ENCODE measurements around the gene SPOCK2. TPM values are rescaled to one million over a fixed set of nuclear protein-coding genes. Genes with fewer than 3 reads are reported as not detected.

SPOCK2 gene
- total RNA-seq, 1 donor from 2014 or later = 9.7 TPM

DNA sequence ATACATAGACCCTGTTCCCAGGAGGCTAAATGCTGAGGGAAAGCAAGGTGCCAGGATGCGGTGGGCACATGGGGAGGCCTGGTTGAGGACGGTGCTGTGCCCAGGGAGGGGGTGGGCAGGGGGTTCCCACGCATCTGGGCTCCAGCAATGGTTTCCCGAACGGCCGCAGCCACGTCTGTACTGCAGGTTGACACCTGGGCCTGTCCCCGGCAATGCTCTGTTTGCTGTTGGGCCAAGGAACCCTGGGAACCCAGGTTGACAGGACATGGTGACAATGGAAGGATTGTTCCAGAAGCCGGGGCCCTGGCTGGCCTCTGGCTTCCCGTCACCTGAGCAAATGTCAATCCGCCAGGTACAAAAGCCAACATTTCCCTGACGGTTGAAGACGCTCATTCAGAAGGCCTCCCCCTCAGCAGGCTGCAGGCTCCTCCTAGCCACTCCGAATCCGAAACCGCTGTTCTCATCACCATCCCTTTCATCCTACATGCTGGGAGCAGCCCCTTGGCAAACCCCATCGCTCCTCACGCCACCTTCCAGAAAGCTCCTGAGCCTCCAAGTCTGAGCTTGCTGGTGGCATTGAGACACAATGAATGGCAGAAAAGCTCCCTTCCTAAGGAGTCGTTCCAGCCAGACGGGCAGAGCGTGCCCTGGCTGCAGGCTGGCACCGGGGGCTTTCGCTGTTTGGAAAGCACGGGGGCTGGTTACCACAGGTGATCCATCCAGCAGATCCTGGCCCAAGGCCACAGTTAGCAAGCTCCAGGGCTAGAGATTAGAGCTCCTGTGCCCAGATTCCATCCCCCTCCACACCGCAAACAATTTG lies 31.2 kb downstream of the SPOCK2 start:
- no peaks in the 10 kb centered on the region for H3K4me1 ChIP-seq
- H3K36me3 ChIP-seq = no peaks in the 10 kb centered on the region
- DNase-seq (ENCODE audit: low spot score in 2 of 2) = no peak
- intact Hi-C loops (cut with DNase I) = no loop called here
- no peak overlapping the region for H3K27ac ChIP-seq
- H3K27me3 ChIP-seq = no peaks in the 10 kb centered on the region
- H3K9me3 ChIP-seq = no peaks in the 10 kb centered on the region
- TF ChIP-seq, protein P1, sequence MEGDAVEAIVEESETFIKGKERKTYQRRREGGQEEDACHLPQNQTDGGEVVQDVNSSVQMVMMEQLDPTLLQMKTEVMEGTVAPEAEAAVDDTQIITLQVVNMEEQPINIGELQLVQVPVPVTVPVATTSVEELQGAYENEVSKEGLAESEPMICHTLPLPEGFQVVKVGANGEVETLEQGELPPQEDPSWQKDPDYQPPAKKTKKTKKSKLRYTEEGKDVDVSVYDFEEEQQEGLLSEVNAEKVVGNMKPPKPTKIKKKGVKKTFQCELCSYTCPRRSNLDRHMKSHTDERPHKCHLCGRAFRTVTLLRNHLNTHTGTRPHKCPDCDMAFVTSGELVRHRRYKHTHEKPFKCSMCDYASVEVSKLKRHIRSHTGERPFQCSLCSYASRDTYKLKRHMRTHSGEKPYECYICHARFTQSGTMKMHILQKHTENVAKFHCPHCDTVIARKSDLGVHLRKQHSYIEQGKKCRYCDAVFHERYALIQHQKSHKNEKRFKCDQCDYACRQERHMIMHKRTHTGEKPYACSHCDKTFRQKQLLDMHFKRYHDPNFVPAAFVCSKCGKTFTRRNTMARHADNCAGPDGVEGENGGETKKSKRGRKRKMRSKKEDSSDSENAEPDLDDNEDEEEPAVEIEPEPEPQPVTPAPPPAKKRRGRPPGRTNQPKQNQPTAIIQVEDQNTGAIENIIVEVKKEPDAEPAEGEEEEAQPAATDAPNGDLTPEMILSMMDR (IDR thresholded peaks at IDR 0.05) = no peak
- H3K4me3 ChIP-seq = no peak overlapping the region

DNA sequence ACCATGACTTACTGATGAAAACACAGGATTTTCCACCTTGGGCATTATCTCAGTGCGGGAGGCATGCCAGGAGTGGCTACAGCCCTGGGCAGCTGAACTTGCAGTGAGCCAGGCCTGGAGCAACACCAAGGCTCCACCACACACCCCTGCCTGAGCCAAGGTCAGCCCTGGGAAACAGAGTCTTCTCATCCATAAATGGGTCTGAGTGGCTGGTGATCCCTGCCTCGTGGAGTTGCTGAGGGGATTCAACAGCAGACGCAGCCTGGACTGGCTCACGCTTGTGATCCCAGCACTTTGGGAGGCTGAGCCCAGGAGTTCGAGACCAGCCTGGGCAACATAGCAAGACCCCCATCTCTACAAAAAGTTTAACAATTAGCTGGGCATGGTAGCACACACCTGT lies 32.2 kb downstream of the SPOCK2 start:
- no peaks in the 10 kb centered on the region for H3K27me3 ChIP-seq
- H3K27ac ChIP-seq = no peak overlapping the region
- no peaks in the 10 kb centered on the region for H3K36me3 ChIP-seq
- no peaks in the 10 kb centered on the region for H3K4me1 ChIP-seq
- TF ChIP-seq, protein P1 (IDR thresholded peaks at IDR 0.05) = no peak
- no peaks in the 10 kb centered on the region for H3K9me3 ChIP-seq
- DNase-seq (ENCODE audit: low spot score in 2 of 2) = no peak
- no peak overlapping the region for H3K4me3 ChIP-seq
- intact Hi-C loops (cut with DNase I) = no loop called here

DNA sequence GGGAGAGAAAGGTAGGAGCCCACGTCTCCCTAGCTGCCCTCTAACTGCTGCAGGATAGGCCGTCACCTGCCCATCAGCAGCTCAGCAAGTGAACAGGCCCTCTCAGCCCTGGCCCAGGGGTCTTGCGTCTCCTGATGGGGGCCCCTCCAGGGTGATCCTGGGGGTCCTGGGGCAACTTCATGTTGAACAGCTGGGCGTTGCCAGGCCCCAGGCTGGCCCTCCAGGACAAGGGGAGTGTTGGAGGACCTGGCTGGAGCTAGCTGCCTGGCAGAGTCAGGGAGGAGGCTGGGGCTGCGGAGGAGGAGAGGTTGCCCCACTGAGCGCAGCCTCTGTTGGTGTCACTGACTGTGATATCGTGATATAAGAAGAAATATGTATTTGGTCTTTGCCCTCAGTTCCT lies 34.7 kb downstream of the SPOCK2 start:
- H3K36me3 ChIP-seq = no peaks in the 10 kb centered on the region
- intact Hi-C loops (cut with DNase I) = no loop called here

DNA sequence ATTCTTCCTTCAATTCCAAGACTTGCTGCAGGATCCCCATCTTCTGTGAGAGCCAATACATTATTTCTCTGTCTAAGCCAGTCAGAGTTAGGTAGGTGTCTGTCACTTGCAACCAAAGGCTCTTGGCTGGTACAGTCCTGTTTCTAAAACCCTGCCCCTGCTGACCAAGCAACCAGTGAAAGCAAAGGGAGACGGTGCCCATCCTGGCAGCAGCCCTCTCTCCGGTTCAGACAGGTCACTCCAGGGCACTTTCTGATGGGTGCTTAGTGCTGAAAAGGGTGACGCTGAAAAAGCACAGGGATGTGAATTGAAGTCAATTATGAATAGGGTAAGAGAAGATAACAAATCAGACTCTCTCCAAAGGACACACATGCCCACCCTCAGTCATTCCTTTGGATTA lies 37.5 kb downstream of the SPOCK2 start:
- Histone ChIP-seq H3K36me3 (no peaks in the 10 kb centered on the region), H3K4me3 (no peak overlapping the region), H3K27ac (no peak overlapping the region), H3K9me3 (no peaks in the 10 kb centered on the region), H3K4me1 (no peaks in the 10 kb centered on the region), H3K27me3 (no peaks in the 10 kb centered on the region)
- no peak for DNase-seq (ENCODE audit: low spot score in 2 of 2)
- TF ChIP-seq, protein P1 (IDR thresholded peaks at IDR 0.05) = no peak
- intact Hi-C loops (cut with DNase I) = no loop called here

More for the DNA sequence above, 34.7 kb downstream of the SPOCK2 start:
- H3K27ac ChIP-seq = no peak overlapping the region
- DNase-seq (ENCODE audit: low spot score in 2 of 2) = no peak
- no peaks in the 10 kb centered on the region for H3K27me3 ChIP-seq
- no peaks in the 10 kb centered on the region for H3K4me1 ChIP-seq
- TF ChIP-seq, protein P1 (IDR thresholded peaks at IDR 0.05) = no peak
- H3K4me3 ChIP-seq = no peak overlapping the region
- no peaks in the 10 kb centered on the region for H3K9me3 ChIP-seq

DNA sequence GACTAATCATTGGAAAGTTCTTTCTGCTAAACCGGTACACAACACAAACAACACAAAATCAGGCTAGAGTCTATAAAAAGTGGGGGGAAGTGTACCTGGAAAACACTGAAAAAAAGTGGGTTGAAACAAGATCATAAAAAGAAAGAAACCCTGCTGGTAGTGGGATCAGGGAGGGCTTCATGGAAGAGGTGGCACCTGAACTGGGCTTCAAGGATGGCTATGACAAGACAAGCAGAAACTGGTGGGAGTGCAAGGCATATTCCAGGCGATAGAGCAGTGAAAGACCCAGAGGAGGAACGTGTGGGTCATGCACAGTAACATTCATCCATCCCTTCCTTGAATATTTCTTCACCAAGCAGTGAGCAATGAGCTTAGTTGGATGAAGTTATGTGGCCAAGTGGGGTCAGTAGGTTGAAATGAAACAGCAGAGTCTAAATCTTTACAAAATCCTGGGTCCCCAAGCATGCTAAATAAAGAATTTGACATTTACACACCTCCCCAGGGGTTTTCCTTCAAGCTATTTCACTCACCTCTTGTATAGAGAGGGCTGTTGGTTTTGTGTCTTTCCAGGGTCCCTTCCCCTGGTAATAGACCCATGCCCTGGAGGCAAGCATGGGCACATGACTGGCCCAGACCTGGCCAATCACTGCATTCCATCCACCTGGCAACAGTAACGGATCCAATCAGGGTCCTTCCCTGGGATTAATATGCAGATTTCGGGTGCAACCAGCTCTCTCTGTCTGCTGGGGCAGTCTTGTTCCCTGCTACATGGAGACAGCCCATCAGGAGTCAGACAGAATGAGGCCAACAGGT lies 38.2 kb downstream of the SPOCK2 start:
- peaks cover 0 to under 1% of the 10 kb centered on the region in 2 donors for H3K4me1 ChIP-seq
- H3K4me3 ChIP-seq = no peak overlapping the region
- intact Hi-C loops (cut with DNase I) = loop anchor here (2.0 to 10.0 kb wide), 2 partner anchors 287 to 735 kb away; partner anchors contain the start of gene SLC29A3
- H3K9me3 ChIP-seq = no peaks in the 10 kb centered on the region
- no peaks in the 10 kb centered on the region for H3K27me3 ChIP-seq
- TF ChIP-seq, protein P1 (IDR thresholded peaks at IDR 0.05) = no peak
- H3K36me3 ChIP-seq = no peaks in the 10 kb centered on the region
- H3K27ac ChIP-seq = no peak overlapping the region
- no peak for DNase-seq (ENCODE audit: low spot score in 2 of 2)

Measured in ascending aorta (tissue), 2 donors.